ENCODE measurements around the gene TFAM. TPM values are rescaled to one million over a fixed set of nuclear protein-coding genes. Genes with fewer than 3 reads are reported as not detected.

Gene TFAM
- total RNA-seq, 1 experiment from 2014 or later: 74.4 TPM

- TF ChIP-seq ATF1 (CRISPR knock-in tag; IDR thresholded peaks at IDR 0.05): no peak
Observed at GRCh38 chr10:58347967-58348366, 37.2 kb upstream of the TFAM start (continued).

- no peak; the same call in 1 of the 2 replicates for ATAC-seq
- Mint-ChIP-seq H3K27me3 (ENCODE audit: low read depth) (no peaks in the 10 kb centered on the region), H3K27ac (peak overlapping the region; percentile 51; the same call in 1 of the 2 replicates)
Observed at GRCh38 chr10:58348571-58349033, 36.6 kb upstream of the TFAM start.

More at GRCh38 chr10:58348571-58349033, 36.6 kb upstream of the TFAM start:
- Mint-ChIP-seq H3K36me3 (peaks cover 10% of the 10 kb centered on the region), H3K4me1 (peaks cover 38% of the 10 kb centered on the region), H3K9me3 (no peaks in the 10 kb centered on the region), H3K4me3 (0 out of 2 replicates have a peak overlapping the region, but pooled peaks have one; percentile 5)
- ChIA-PET POLR2A (no interaction called here), CTCF (interaction anchor here (1.3 to 1.4 kb wide), 2 partner anchors 13 to 36 kb away, joined by 3 to 4 read pairs; partner anchors contain the start of gene TFAM)
- no peak for DNase-seq (ENCODE audit: low spot score)
- TF ChIP-seq HMGXB4 (CRISPR knock-in tag; IDR thresholded peaks at IDR 0.05) (no peak), PRDM15 (CRISPR knock-in tag; IDR thresholded peaks at IDR 0.05) (no peak), E2F4 (CRISPR knock-in tag; IDR thresholded peaks at IDR 0.05; ENCODE audit: borderline replicate concordance, low read depth) (no peak), ERG (CRISPR knock-in tag; IDR thresholded peaks at IDR 0.05) (no peak), ARID4B (CRISPR knock-in tag; IDR thresholded peaks at IDR 0.05; ENCODE audit: borderline replicate concordance) (no peak), USF1 (CRISPR knock-in tag; IDR thresholded peaks at IDR 0.05) (no peak), NFYB (CRISPR knock-in tag; conservative IDR thresholded peaks at IDR 0.05; ENCODE audit: low read depth) (no peak)

Data from WTC11 (cell line).